A549 treated with CpdA at 1 μM for 4 hours (cell line): ENCODE data around the gene LARP4. TPM values are rescaled to one million over a fixed set of nuclear protein-coding genes. Genes with fewer than 3 reads are reported as not detected.

Experiments used
- total RNA-seq: library from RNA; stranded (reverse); fragments of 200-300 nt; extraction: Qiagen RNA extraction; gene quantifications from 5 replicates; pipeline ENCODE4 v1.2.3, GENCODE V29; 2022; ENCODE audit warnings: low read depth

The LARP4 gene
- 33.6 to 52.1 TPM (median 38.9 TPM) in 5 replicates for total RNA-seq

GRCh38 chr12:50400638-50401499 lies at the start of gene LARP4:
LARP4 (plus strand) TSS chr12:50400885; CDS start chr12:50401011, 126 bp downstream.

GRCh38 chr12:50504798-50505674 lies 104.4 kb downstream of the LARP4 start, which contains the start of gene DIP2B:
DIP2B (plus strand) TSS chr12:50504985; CDS start chr12:50505141, 156 bp downstream.

Other genes with a start within 250 kb of the LARP4 start
- 25.3 to 29.4 TPM (median 28.5 TPM) in 5 replicates for gene CERS5, start 233.5 kb upstream of the LARP4 start, total RNA-seq
- 5.3 to 10.5 TPM (median 7.2 TPM) in 5 replicates for gene LIMA1, start 117.4 kb upstream of the LARP4 start, total RNA-seq
- gene FAM186A, start 4.3 kb upstream of the LARP4 start, total RNA-seq: not detected in 5 replicates
- 15.0 to 19.7 TPM (median 19.0 TPM) in 5 replicates for gene DIP2B, start 104.1 kb downstream of the LARP4 start, total RNA-seq